IMR-90 (cell line): ENCODE results near the gene RBM7. TPM values are rescaled to one million over a fixed set of nuclear protein-coding genes. Genes with fewer than 3 reads are reported as not detected.

Experiments used
- ATAC-seq: fragments of 200-7000 bp; cut with Tn5 transposase; 2 replicates; pipeline ENCODE4 v1.9.1; 2020; ENCODE audit warnings: low read depth, mild to moderate bottlenecking, moderate library complexity
- BruUV-seq: library from RNA; stranded (reverse); fragments of 400-500 nt; replicated peaks from 2 replicates; lab custom pipeline; 2021; lab: Mats Ljungman, UMichigan
- CTCF ChIA-PET: fragments of 300-600 bp; formaldehyde crosslinking; extraction: SDS; loops from one replicate; lab custom pipeline; 2021; ENCODE audit warnings: antibody characterized with exemption; lab: Yijun Ruan, JAX
- POLR2A ChIA-PET: fragments of 300-600 bp; sonication (Branson Sonifier 250); formaldehyde crosslinking; loops from one replicate; lab custom pipeline; 2022; ENCODE audit warnings: antibody characterized with exemption; ENCODE audit not compliant: unreplicated experiment; lab: Charles Lee
- DNase-seq: peaks from one replicate; pipeline ENCODE4 v3.0.0; 2013
- H2AFZ ChIP-seq: replicated peaks from 2 replicates; pipeline ENCODE3; 2013; ENCODE audit warnings: low read length, mild to moderate bottlenecking; ENCODE audit not compliant: poor library complexity
- H2AK5ac ChIP-seq: 2 replicates; pipeline ENCODE4 v1.6.1; 2013; ENCODE audit warnings: low read depth, low read length, inconsistent platforms
- H2AK9ac ChIP-seq: replicated peaks from 2 replicates; pipeline ENCODE3; 2013; ENCODE audit warnings: mild to moderate bottlenecking, low read depth, low read length, moderate library complexity; ENCODE audit not compliant: poor library complexity
- H2BK120ac ChIP-seq: 2 replicates; pipeline ENCODE4 v1.6.1; 2013; ENCODE audit warnings: low read depth, low read length, inconsistent platforms
- H2BK15ac ChIP-seq: 3 replicates; pipeline ENCODE4 v1.6.1; 2013; ENCODE audit warnings: low read depth, low read length, inconsistent platforms
- H2BK20ac ChIP-seq: 2 replicates; pipeline ENCODE4 v1.6.1; 2013; ENCODE audit warnings: low read depth, mild to moderate bottlenecking, inconsistent platforms, low read length, moderate library complexity
- H2BK5ac ChIP-seq: 2 replicates; pipeline ENCODE4 v1.6.1; 2013; ENCODE audit warnings: mild to moderate bottlenecking, low read depth, low read length, inconsistent platforms; ENCODE audit not compliant: poor library complexity, severe bottlenecking
- H3K14ac ChIP-seq: replicated peaks from 2 replicates; pipeline ENCODE4 v1.6.1; 2013; ENCODE audit warnings: low read depth, low read length, inconsistent platforms
- H3K18ac ChIP-seq: 2 replicates; pipeline ENCODE4 v1.6.1; 2013; ENCODE audit warnings: low read depth, low read length, control low read depth
- H3K23ac ChIP-seq: 2 replicates; pipeline ENCODE4 v1.6.1; 2013; ENCODE audit warnings: low read depth, low read length, inconsistent platforms
- H3K27ac ChIP-seq: 2 replicates; pipeline ENCODE4 v1.5.1; 2013; ENCODE audit warnings: mild to moderate bottlenecking, control low read depth, low read length; ENCODE audit not compliant: insufficient read depth
- H3K27me3 ChIP-seq: 2 replicates; pipeline ENCODE4 v1.6.1; 2013; ENCODE audit warnings: low read length; ENCODE audit not compliant: control insufficient read depth, insufficient read depth
- H3K36me3 ChIP-seq: 2 replicates; pipeline ENCODE4 v1.6.1; 2013; ENCODE audit warnings: low read length, mixed read lengths; ENCODE audit not compliant: control insufficient read depth, insufficient read depth
- H3K4ac ChIP-seq: 2 replicates; pipeline ENCODE4 v1.6.1; 2013; ENCODE audit warnings: low read depth, low read length, inconsistent platforms
- H3K4me1 ChIP-seq: 2 replicates; pipeline ENCODE4 v1.6.1; 2013; ENCODE audit warnings: low read length, mixed read lengths; ENCODE audit not compliant: control insufficient read depth, insufficient read depth
- H3K4me2 ChIP-seq: 2 replicates; pipeline ENCODE4 v1.6.1; 2013; ENCODE audit warnings: low read depth, mild to moderate bottlenecking, control low read depth, low read length, moderate library complexity
- H3K4me3 ChIP-seq: 2 replicates; pipeline ENCODE4 v1.5.1; 2013; ENCODE audit warnings: low read depth, mild to moderate bottlenecking, control low read depth, low read length, moderate library complexity; ENCODE audit not compliant: insufficient read depth
- H3K56ac ChIP-seq: 2 replicates; pipeline ENCODE4 v1.6.1; 2013; ENCODE audit warnings: low read length, inconsistent platforms; ENCODE audit not compliant: insufficient read depth; ENCODE audit errors: extremely low read depth
- H3K79me1 ChIP-seq, 2 experiments: 2 replicates each; pipeline ENCODE4 v1.6.1; 2013; ENCODE audit warnings: low read length in 2 of 2, inconsistent platforms in 1 of 2, low read depth in 1 of 2
- H3K9ac ChIP-seq: 2 replicates; pipeline ENCODE4 v1.6.1; 2013; ENCODE audit warnings: low read depth, low read length, control low read depth
- H3K9me1 ChIP-seq: 2 replicates; pipeline ENCODE4 v1.6.1; 2013; ENCODE audit warnings: low read length, inconsistent platforms; ENCODE audit not compliant: insufficient read depth
- H3K9me3 ChIP-seq: 2 replicates; pipeline ENCODE4 v1.6.1; 2013; ENCODE audit warnings: low read length; ENCODE audit not compliant: control insufficient read depth, insufficient read depth
- H4K20me1 ChIP-seq: 2 replicates; pipeline ENCODE4 v1.6.1; 2013; ENCODE audit warnings: low read length, inconsistent platforms; ENCODE audit not compliant: insufficient read depth
- H4K5ac ChIP-seq: 2 replicates; pipeline ENCODE4 v1.6.1; 2013; ENCODE audit warnings: mild to moderate bottlenecking, low read depth, low read length, control low read depth
- H4K8ac ChIP-seq, 2 experiments: 2 replicates each; pipeline ENCODE4 v1.6.1; 2013; ENCODE audit warnings: low read depth in 2 of 2, low read length in 2 of 2, control low read depth in 1 of 2, inconsistent platforms in 1 of 2
- H4K91ac ChIP-seq: 2 replicates; pipeline ENCODE4 v1.6.1; 2013; ENCODE audit warnings: low read depth, low read length, inconsistent platforms; ENCODE audit not compliant: insufficient read depth
- CHD1 ChIP-seq: IDR thresholded peaks from 2 replicates; pipeline ENCODE4 v1.6.1; 2012; ENCODE audit warnings: low read depth, low read length, improper control_type of control experiment
- ELK1 ChIP-seq: fragments of 150-350 bp; IDR thresholded peaks from 2 replicates; pipeline ENCODE4 v1.6.1; 2016; ENCODE audit warnings: low read depth, mild to moderate bottlenecking, low read length, moderate library complexity, borderline replicate concordance
- POLR2A ChIP-seq: IDR thresholded peaks from 2 replicates; pipeline ENCODE4 v1.6.1; 2012; ENCODE audit warnings: mild to moderate bottlenecking, low read depth, low read length
- RCOR1 ChIP-seq: IDR thresholded peaks from 2 replicates; pipeline ENCODE4 v1.6.1; 2012; ENCODE audit warnings: mild to moderate bottlenecking, low read length, improper control_type of control experiment; ENCODE audit not compliant: insufficient replicate concordance
- WGBS, 2 experiments: methylation state at CpG; one replicate each; pipeline versions ENCODE4 v1.1.5 to v1.1.7; 2013; ENCODE audit warnings: missing lambda C conversion rate in 2 of 2; ENCODE audit not compliant: insufficient read length in 1 of 2; ENCODE audit errors: extremely low coverage in 2 of 2; 5-methylcytosine and 5-hydroxymethylcytosine counted together
- dilution Hi-C: fragments of 300-500 bp; cut with HindIII; formaldehyde crosslinking; loops from one replicate; pipeline ENCODE4 v1.14.3; 2018; ENCODE audit warnings: low sequenced_read_pairs; ENCODE audit not compliant: unreplicated experiment
- in situ Hi-C: fragments of 300-500 bp; cut with MboI; formaldehyde crosslinking; loops from 3 replicates; pipeline ENCODE4 v1.14.3; 2019; ENCODE audit warnings: low sequenced_read_pairs, inconsistent platforms, mixed read lengths
- intact Hi-C: fragments of 100-400 bp; cut with micrococcal nuclease; formaldehyde crosslinking; loops from 2 replicates; pipeline ENCODE4 v1.10.0; 2022
- polyA plus RNA-seq, 3 experiments: library from polyadenylated mRNA; depleted of rRNA; stranded (reverse); fragments of >200 nt; gene quantifications; 2 replicates each; pipeline ENCODE4 v1.2.3, GENCODE V29; 2012; ENCODE audit warnings: low replicate concordance in 1 of 3
- total RNA-seq: library from RNA; depleted of rRNA; stranded (reverse); fragments of >200 nt; gene quantifications from 2 replicates; pipeline ENCODE4 v1.2.3, GENCODE V29; 2012

Gene RBM7
- total and polyA plus RNA-seq, 2 of the 4 experiments (the other 2 are of a cell fraction), result 27.8 to 111 TPM

GRCh38 chr11:114441921-114442320 lies 41.5 kb downstream of the RBM7 start:
- ChIA-PET CTCF (interaction anchor here (0.5 to 1.2 kb wide), 2 partner anchors 101 to 118 kb away, joined by 3 to 4 read pairs; no protein-coding TSS in a partner anchor), POLR2A (no interaction called here)
- H3K56ac ChIP-seq, result no peak overlapping the region
- H2AK9ac ChIP-seq, result no peak overlapping the region
- H3K36me3 ChIP-seq, result peaks cover 6% of the 10 kb centered on the region
- H2BK5ac ChIP-seq, result no peak overlapping the region
- H4K20me1 ChIP-seq, result peaks cover 8% of the 10 kb centered on the region
- WGBS, 2 experiments, result no CpG with 5 or more reads among the region's 2 CpGs
- no peak overlapping the region for H4K8ac ChIP-seq
- H3K4me3 ChIP-seq, result no peak overlapping the region
- no peak overlapping the region for H3K23ac ChIP-seq
- H2BK15ac ChIP-seq, result no peak overlapping the region
- in situ Hi-C loops (loop anchor here (10.0 kb wide), 1 partner anchor 87 kb away; no protein-coding TSS in a partner anchor), dilution Hi-C loops (no loop called here), intact Hi-C loops (loop anchor here (2.0 kb wide), 1 partner anchor 93 kb away; no protein-coding TSS in a partner anchor)
- TF ChIP-seq CHD1 (no peak), POLR2A (no peak), RCOR1 (no peak), ELK1 (no peak)
- ATAC-seq (no peak), DNase-seq (no peak)
- H4K5ac ChIP-seq, result no peak overlapping the region
- no peak overlapping the region for H2BK120ac ChIP-seq
- no peaks in the 10 kb centered on the region for H3K9me3 ChIP-seq
- H3K9ac ChIP-seq, result no peak overlapping the region
- no peaks in the 10 kb centered on the region for H3K27me3 ChIP-seq
- H2BK20ac ChIP-seq, result no peak overlapping the region
- no TSS peak for BruUV-seq
- no peak overlapping the region for H3K4me2 ChIP-seq
- H3K79me1 ChIP-seq, result peaks cover 15 to 52% of the 10 kb centered on the region in 2 experiments; a peak in 3 of 4 replicates
- no peak overlapping the region for H3K4ac ChIP-seq
- no peak overlapping the region for H4K91ac ChIP-seq
- no peak overlapping the region for H2AK5ac ChIP-seq
- no peak overlapping the region for H3K14ac ChIP-seq
- H3K18ac ChIP-seq, result no peak overlapping the region
- peaks cover 8% of the 10 kb centered on the region for H3K4me1 ChIP-seq
- H3K9me1 ChIP-seq, result peaks cover 8% of the 10 kb centered on the region; the same call in 1 of the 2 replicates
- no peak overlapping the region for H2AFZ ChIP-seq
- no peak overlapping the region for H3K27ac ChIP-seq
